ENCODE measurements around the gene TFDP1. TPM values are rescaled to one million over a fixed set of nuclear protein-coding genes. Genes with fewer than 3 reads are reported as not detected.

The TFDP1 gene
- total and polyA plus RNA-seq, 2 of the 4 experiments (the other 2 are of a cell fraction), result 59.3 to 97.0 TPM

- POLR2A ChIA-PET (ENCODE audit: unreplicated experiment), result no interaction called here
- no peak overlapping the region for H2AK5ac ChIP-seq (ENCODE audit: low read depth, low read length)
- H4K91ac ChIP-seq (ENCODE audit: insufficient read depth, low read depth, low read length), result no peak overlapping the region
- H3K27ac ChIP-seq (ENCODE audit: insufficient read depth, low read length), result no peak overlapping the region
- no peak overlapping the region for H3K4me3 ChIP-seq (ENCODE audit: insufficient read depth, low read depth, low read length)
- H3K23ac ChIP-seq (ENCODE audit: low read depth, low read length), result no peak overlapping the region
- H2BK120ac ChIP-seq (ENCODE audit: low read depth, low read length), result no peak overlapping the region
- intact Hi-C loops (cut with micrococcal nuclease), result no loop called here
- H3K4me2 ChIP-seq (ENCODE audit: low read depth, low read length), result no peak overlapping the region
- H3K9ac ChIP-seq (ENCODE audit: low read depth, low read length), result no peak overlapping the region
- 62 to 100% methylated on average over 2 to 5 of the region's 18 CpGs for WGBS, 2 experiments (ENCODE audit: extremely low coverage in 2 of 2, insufficient read length in 1 of 2)
- peaks cover 9% of the 10 kb centered on the region; the same call in 1 of the 2 replicates for H3K27me3 ChIP-seq (ENCODE audit: control insufficient read depth, insufficient read depth, low read length)
- H2BK5ac ChIP-seq (ENCODE audit: low read depth, low read length, poor library complexity, severe bottlenecking), result peak overlapping the region; percentile 88
- ATAC-seq (ENCODE audit: low read depth) (0 out of 2 replicates have a peak, but pooled peaks have one; percentile 24), DNase-seq (no peak)
- H3K56ac ChIP-seq (ENCODE audit: extremely low read depth, insufficient read depth, low read length), result no peak overlapping the region
- H4K5ac ChIP-seq (ENCODE audit: low read depth, low read length), result no peak overlapping the region
- H3K4ac ChIP-seq (ENCODE audit: low read depth, low read length), result no peak overlapping the region
- H4K20me1 ChIP-seq (ENCODE audit: insufficient read depth, low read length), result no peaks in the 10 kb centered on the region
- H3K9me1 ChIP-seq (ENCODE audit: insufficient read depth, low read length), result no peaks in the 10 kb centered on the region
- H2BK15ac ChIP-seq (ENCODE audit: low read depth, low read length), result no peak overlapping the region
- no peak overlapping the region for H2AK9ac ChIP-seq (replicated peaks; ENCODE audit: low read depth, low read length, poor library complexity)
- H3K36me3 ChIP-seq (ENCODE audit: control insufficient read depth, insufficient read depth, low read length), result no peaks in the 10 kb centered on the region
- BruUV-seq (replicated peaks), result no TSS peak
- H3K4me1 ChIP-seq (ENCODE audit: control insufficient read depth, insufficient read depth, low read length), result no peaks in the 10 kb centered on the region
- H4K8ac ChIP-seq (ENCODE audit: low read depth in 2 of 2, low read length in 2 of 2), result no peak overlapping the region
- no peak overlapping the region for H3K18ac ChIP-seq (ENCODE audit: low read depth, low read length)
- CTCF ChIA-PET, result no interaction called here
- H2AFZ ChIP-seq (replicated peaks; ENCODE audit: low read length, poor library complexity), result peak overlapping the region; percentile 70
- TF ChIP-seq CTCF (conservative IDR thresholded peaks at IDR 0.05; ENCODE audit: low read depth, low read length) (no peak), FOS (IDR thresholded peaks at IDR 0.05; ENCODE audit: low read depth, low read length) (no peak), CHD1 (IDR thresholded peaks at IDR 0.05; ENCODE audit: low read depth, low read length) (no peak), RAD21 (IDR thresholded peaks at IDR 0.05; ENCODE audit: low read length) (no peak), CEBPB (IDR thresholded peaks at IDR 0.05; ENCODE audit: low read depth, low read length) (no peak), MXI1 (IDR thresholded peaks at IDR 0.05; ENCODE audit: borderline replicate concordance, low read depth, low read length) (no peak), MAFK (IDR thresholded peaks at IDR 0.05; ENCODE audit: low read depth, low read length) (no peak), RFX5 (IDR thresholded peaks at IDR 0.05; ENCODE audit: low read depth, low read length) (no peak), NFE2L2 (IDR thresholded peaks at IDR 0.05; ENCODE audit: low read depth, low read length) (no peak), RCOR1 (IDR thresholded peaks at IDR 0.05; ENCODE audit: insufficient replicate concordance, low read length) (no peak), BHLHE40 (IDR thresholded peaks at IDR 0.05; ENCODE audit: low read depth, low read length) (no peak), ELK1 (IDR thresholded peaks at IDR 0.05; ENCODE audit: borderline replicate concordance, low read depth, low read length) (no peak), POLR2A (IDR thresholded peaks at IDR 0.05; ENCODE audit: low read depth, low read length) (no peak), USF2 (IDR thresholded peaks at IDR 0.05; ENCODE audit: low read depth, low read length) (no peak), MAZ (IDR thresholded peaks at IDR 0.05; ENCODE audit: borderline replicate concordance, low read depth, low read length) (no peak), SMC3 (IDR thresholded peaks at IDR 0.05; ENCODE audit: low read depth, low read length) (no peak)
- in situ Hi-C loops (cut with MboI; ENCODE audit: low sequenced_read_pairs), result no loop called here
- H3K9me3 ChIP-seq (ENCODE audit: control insufficient read depth, insufficient read depth, low read length), result no peaks in the 10 kb centered on the region
- H3K14ac ChIP-seq (replicated peaks; ENCODE audit: low read depth, low read length), result no peak overlapping the region; the same call in 1 of the 2 replicates
- H3K79me1 ChIP-seq (ENCODE audit: low read depth in 1 of 2, low read length in 2 of 2), result no peaks in the 10 kb centered on the region
- dilution Hi-C loops (cut with HindIII; ENCODE audit: low sequenced_read_pairs, unreplicated experiment), result no loop called here
- H2BK20ac ChIP-seq (ENCODE audit: low read depth, low read length), result no peak overlapping the region
Observed at GRCh38 chr13:113672002-113672651, 87.6 kb downstream of the TFDP1 start.
